Kidney tubule cell (primary cell): ENCODE results near the gene IRF2BP2.
A peak's percentile ranks its signal among the peaks of the same experiment; 100 is the strongest.

Experiments
- DNase-seq: peaks from one replicate; pipeline ENCODE4 v3.0.0-alpha.2; 2018; ENCODE audit warnings: low spot score

The IRF2BP2 gene

GRCh38 chr1:234583755-234584419, 26.1 kb downstream of the IRF2BP2 start:
- no peak for DNase-seq

GRCh38 chr1:234582681-234583301, 27.2 kb downstream of the IRF2BP2 start:
- DNase-seq: no peak

GRCh38 chr1:234582186-234582585, 27.8 kb downstream of the IRF2BP2 start:
- DNase-seq: no peak

GRCh38 chr1:234581063-234581714, 28.8 kb downstream of the IRF2BP2 start:
- DNase-seq: no peak

GRCh38 chr1:234579967-234580366, 30.0 kb downstream of the IRF2BP2 start:
- peak; percentile 15 for DNase-seq

- no peak for DNase-seq
Observed at GRCh38 chr1:234578735-234579134, 31.2 kb downstream of the IRF2BP2 start.

GRCh38 chr1:234578087-234578486, 31.9 kb downstream of the IRF2BP2 start:
- DNase-seq: no peak

- DNase-seq: no peak
Observed at GRCh38 chr1:234573711-234574299, 36.2 kb downstream of the IRF2BP2 start.

- DNase-seq: no peak
Observed at GRCh38 chr1:234572966-234573365, 37.0 kb downstream of the IRF2BP2 start.

- no peak for DNase-seq
Observed at GRCh38 chr1:234571702-234572101, 38.3 kb downstream of the IRF2BP2 start.

GRCh38 chr1:234570329-234571120, 39.5 kb downstream of the IRF2BP2 start:
- DNase-seq: no peak

- DNase-seq: no peak
Observed at GRCh38 chr1:234568345-234568744, 41.6 kb downstream of the IRF2BP2 start.

- DNase-seq: peak; percentile 38
Observed at GRCh38 chr1:234565132-234565531, 44.8 kb downstream of the IRF2BP2 start.

GRCh38 chr1:234564035-234565029, 45.6 kb downstream of the IRF2BP2 start:
- DNase-seq: peak; percentile 99

- no peak for DNase-seq
Observed at GRCh38 chr1:234562334-234562733, 47.6 kb downstream of the IRF2BP2 start.

GRCh38 chr1:234561319-234561718, 48.7 kb downstream of the IRF2BP2 start:
- DNase-seq: no peak

GRCh38 chr1:234559902-234560676, 49.9 kb downstream of the IRF2BP2 start:
- DNase-seq: no peak

GRCh38 chr1:234559152-234559901, 50.7 kb downstream of the IRF2BP2 start:
- DNase-seq: no peak

- no peak for DNase-seq
Observed at GRCh38 chr1:234558330-234558836, 51.6 kb downstream of the IRF2BP2 start.
